Measurements from ENCODE around the gene RBMS3.

GRCh38 chr3:29291982-29292363 is 11.1 kb downstream of the RBMS3 start:
- TF ChIP-seq POLR2A (IDR thresholded peaks at IDR 0.05): no peak
- TF ChIP-seq CTCF (IDR thresholded peaks at IDR 0.05): no peak
